Measurements from ENCODE around the gene ARL15. TPM values are rescaled to one million over a fixed set of nuclear protein-coding genes. Genes with fewer than 3 reads are reported as not detected.

ARL15 gene
- total and polyA plus RNA-seq, 2 of the 8 experiments (the other 6 are each of a cell fraction or from before 2014, with no cell fraction given) = 9.9 to 21.2 TPM

DNA sequence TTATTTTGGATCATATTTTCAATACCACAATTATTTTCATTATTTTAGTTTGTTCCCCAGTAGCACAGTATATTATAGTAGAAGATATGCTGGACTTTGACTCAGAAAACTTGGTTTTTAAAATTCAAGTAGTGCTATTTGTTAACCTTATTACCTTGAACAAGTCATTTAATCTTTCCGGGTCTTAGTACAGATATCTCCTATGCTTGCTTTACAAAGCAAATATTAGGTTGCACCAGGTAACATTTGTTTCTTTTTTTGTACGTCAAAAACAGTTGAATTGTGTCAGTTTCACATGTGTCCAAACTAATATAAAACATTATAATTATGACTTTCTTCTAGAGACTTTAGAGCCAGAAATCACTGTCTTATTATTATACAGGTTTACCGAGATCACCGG, 338.1 kb downstream of the ARL15 start:
- Histone ChIP-seq H3K36me3 (ENCODE audit: control insufficient read depth in 2 of 4, insufficient read depth in 4 of 4, low read length in 3 of 4) (no peaks in the 10 kb centered on the region), H3K4ac (replicated peaks; ENCODE audit: insufficient read length, low read depth, low read length) (no peak overlapping the region), H2BK15ac (ENCODE audit: low read length) (no peak overlapping the region), H3K14ac (ENCODE audit: insufficient read length) (no peak overlapping the region), H2BK120ac (replicated peaks; ENCODE audit: low read depth, low read length) (no peak overlapping the region), H3K79me1 (ENCODE audit: low read depth, low read length) (no peaks in the 10 kb centered on the region), H2BK12ac (ENCODE audit: low read depth, low read length) (no peak overlapping the region), H4K8ac (ENCODE audit: extremely low read depth, insufficient read depth, low read length) (no peak overlapping the region), H3K56ac (replicated peaks; ENCODE audit: insufficient read length, low read depth, low read length) (no peak overlapping the region), H2AFZ (ENCODE audit: low read length) (no peak overlapping the region), H3K79me2 (ENCODE audit: control insufficient read depth in 1 of 2, insufficient read depth in 2 of 2, low read length in 2 of 2) (no peaks in the 10 kb centered on the region), H3K9ac (replicated peaks in 1 of 4; ENCODE audit: extremely low read depth in 1 of 4, low read depth in 3 of 4, low read length in 3 of 4) (no peak overlapping the region), H2BK20ac (ENCODE audit: low read length) (no peak overlapping the region), H3K27me3 (replicated peaks in 1 of 4; ENCODE audit: control insufficient read depth in 3 of 4, extremely low read depth in 1 of 4, insufficient read depth in 3 of 4, low read length in 3 of 4) (no peaks in the 10 kb centered on the region), H2BK5ac (ENCODE audit: low read depth, low read length) (no peak overlapping the region), H3K4me2 (ENCODE audit: insufficient read depth in 1 of 2, low read depth in 2 of 2, low read length in 2 of 2) (no peak overlapping the region), H3K23ac (ENCODE audit: insufficient read length) (no peak overlapping the region), H2AK5ac (ENCODE audit: low read depth, low read length) (no peak overlapping the region), H3K23me2 (ENCODE audit: low read depth, low read length) (no peaks in the 10 kb centered on the region), H3K27ac (ENCODE audit: low read depth, low read length) (no peak overlapping the region), H4K20me1 (replicated peaks in 1 of 2; ENCODE audit: control insufficient read depth in 1 of 2, insufficient read depth in 2 of 2, low read length in 2 of 2) (no peaks in the 10 kb centered on the region), H3K4me1 (replicated peaks in 1 of 4; ENCODE audit: control insufficient read depth in 3 of 4, insufficient read depth in 4 of 4, low read length in 3 of 4) (no peaks in the 10 kb centered on the region), H3K9me3 (ENCODE audit: insufficient read depth in 2 of 2, low read depth in 1 of 2, low read length in 1 of 2) (no peaks in the 10 kb centered on the region), H3K4me3 (ENCODE audit: extremely low read depth in 1 of 4, insufficient read depth in 2 of 4, low read depth in 3 of 4, low read length in 4 of 4) (no peak overlapping the region), H3K18ac (ENCODE audit: extremely low read depth, low read length) (no peak overlapping the region), H4K91ac (replicated peaks; ENCODE audit: insufficient read length, low read length) (no peak overlapping the region), H4K5ac (ENCODE audit: insufficient read length, low read depth, low read length) (no peak overlapping the region)
- DNase-seq (ENCODE audit: low read depth in 1 of 2, low spot score in 2 of 2) (no peak), FAIRE-seq (no peak)
- ChIA-PET POLR2A (ENCODE audit: partially characterized antibody) (no interaction called here), CTCF (ENCODE audit: partially characterized antibody) (interaction anchor here (1.1 kb wide), 1 partner anchor 257 kb away, joined by 3 read pairs; no protein-coding TSS in a partner anchor)
- WGBS, 2 experiments (ENCODE audit: extremely low coverage in 1 of 2, insufficient coverage in 1 of 2, insufficient read length in 1 of 2, insufficient replicate concordance in 2 of 2, low coverage in 1 of 2, low lambda C conversion rate in 2 of 2, missing lambda C conversion rate in 1 of 2) = 90% methylated on average over 4 of the region's 4 CpGs; no CpG with 5 or more reads in 1 of the 2 experiments
- TF ChIP-seq POLR2A (IDR thresholded peaks at IDR 0.05; ENCODE audit: control extremely low read depth in 1 of 2, low read depth in 2 of 2, low read length in 2 of 2) (no peak), TBP (IDR thresholded peaks at IDR 0.05; ENCODE audit: low read depth, low read length) (no peak), CREB1 (IDR thresholded peaks at IDR 0.05) (no peak), CHD1 (IDR thresholded peaks at IDR 0.05; ENCODE audit: low read depth, low read length) (no peak), RXRA (IDR thresholded peaks at IDR 0.05; ENCODE audit: insufficient read depth, low read depth, low read length) (no peak), HDAC2 (IDR thresholded peaks at IDR 0.05; ENCODE audit: borderline replicate concordance in 1 of 2, low read depth in 2 of 2, low read length in 2 of 2) (no peak), SIX5 (IDR thresholded peaks at IDR 0.05; ENCODE audit: low read depth, low read length) (no peak)
- TF ChIP-seq, protein P1, sequence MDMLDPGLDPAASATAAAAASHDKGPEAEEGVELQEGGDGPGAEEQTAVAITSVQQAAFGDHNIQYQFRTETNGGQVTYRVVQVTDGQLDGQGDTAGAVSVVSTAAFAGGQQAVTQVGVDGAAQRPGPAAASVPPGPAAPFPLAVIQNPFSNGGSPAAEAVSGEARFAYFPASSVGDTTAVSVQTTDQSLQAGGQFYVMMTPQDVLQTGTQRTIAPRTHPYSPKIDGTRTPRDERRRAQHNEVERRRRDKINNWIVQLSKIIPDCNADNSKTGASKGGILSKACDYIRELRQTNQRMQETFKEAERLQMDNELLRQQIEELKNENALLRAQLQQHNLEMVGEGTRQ (IDR thresholded peaks at IDR 0.05; ENCODE audit: low read length) = no peak

Measured in H1 (cell line).